Astrocyte (in vitro differentiated cells and primary cell): ENCODE results near the gene THRSP. TPM values are rescaled to one million over a fixed set of nuclear protein-coding genes. Genes with fewer than 3 reads are reported as not detected.

ENCODE experiments used
- DNase-seq: peaks from one replicate; pipeline ENCODE4 v3.0.0-alpha.2; 2010; ENCODE audit warnings: low read depth
- FAIRE-seq: peaks from 2 replicates; lab custom pipeline; 2011; peaks lifted over from hg19 to GRCh38; lab: Jason Lieb, UNC
- H2AFZ ChIP-seq: 2 replicates; pipeline ENCODE4 v1.6.0; 2012; ENCODE audit warnings: low read depth, low read length, inconsistent platforms
- H3K27ac ChIP-seq: 2 replicates; pipeline ENCODE4 v1.5.1; 2011; ENCODE audit warnings: low read depth, low read length, inconsistent platforms
- H3K27me3 ChIP-seq: 2 replicates; pipeline ENCODE4 v1.6.0; 2011; ENCODE audit warnings: low read length, inconsistent platforms; ENCODE audit not compliant: insufficient read depth
- H3K36me3 ChIP-seq: 2 replicates; pipeline ENCODE4 v1.5.1; 2011; ENCODE audit warnings: low read length, inconsistent platforms; ENCODE audit not compliant: insufficient read depth
- H3K4me1 ChIP-seq: 2 replicates; pipeline ENCODE4 v1.5.1; 2011; ENCODE audit warnings: low read length, inconsistent platforms; ENCODE audit not compliant: insufficient read depth
- H3K4me2 ChIP-seq: 2 replicates; pipeline ENCODE4 v1.6.0; 2012; ENCODE audit warnings: low read length, inconsistent platforms
- H3K4me3 ChIP-seq: 2 replicates; pipeline ENCODE4 v1.5.1; 2011; ENCODE audit warnings: low read depth, mild to moderate bottlenecking, low read length, inconsistent platforms; ENCODE audit not compliant: insufficient read depth
- H3K79me2 ChIP-seq: 2 replicates; pipeline ENCODE4 v1.6.0; 2012; ENCODE audit warnings: mild to moderate bottlenecking, low read length, inconsistent platforms; ENCODE audit not compliant: insufficient read depth
- H3K9ac ChIP-seq: 2 replicates; pipeline ENCODE4 v1.6.0; 2012; ENCODE audit warnings: mild to moderate bottlenecking, low read length, inconsistent platforms
- H3K9me3 ChIP-seq: 2 replicates; pipeline ENCODE4 v1.5.1; 2012; ENCODE audit warnings: low read depth, mild to moderate bottlenecking, low read length, inconsistent platforms; ENCODE audit not compliant: insufficient read depth
- H4K20me1 ChIP-seq: 2 replicates; pipeline ENCODE4 v1.6.0; 2012; ENCODE audit warnings: low read length, inconsistent platforms; ENCODE audit not compliant: insufficient read depth
- H3K27ac Mint-ChIP-seq: one replicate; pipeline ENCODE4 v1.8.0; 2021; ENCODE audit warnings: mild to moderate bottlenecking, mixed read lengths; ENCODE audit not compliant: unreplicated experiment
- H3K27me3 Mint-ChIP-seq: one replicate; pipeline ENCODE4 v1.8.0; 2021; ENCODE audit warnings: low read depth, mixed read lengths; ENCODE audit not compliant: unreplicated experiment
- H3K36me3 Mint-ChIP-seq: one replicate; pipeline ENCODE4 v1.8.0; 2021; ENCODE audit warnings: low read depth, mixed read lengths; ENCODE audit not compliant: unreplicated experiment
- H3K4me1 Mint-ChIP-seq: one replicate; pipeline ENCODE4 v1.8.0; 2021; ENCODE audit warnings: low read depth, mixed read lengths; ENCODE audit not compliant: unreplicated experiment
- H3K4me3 Mint-ChIP-seq: one replicate; pipeline ENCODE4 v1.8.0; 2021; ENCODE audit warnings: mild to moderate bottlenecking, moderate library complexity, mixed read lengths; ENCODE audit not compliant: unreplicated experiment
- H3K9me3 Mint-ChIP-seq: one replicate; pipeline ENCODE4 v1.8.0; 2021; ENCODE audit warnings: mild to moderate bottlenecking, mixed read lengths; ENCODE audit not compliant: unreplicated experiment
- CTCF ChIP-seq: IDR thresholded peaks from 2 replicates; pipeline ENCODE4 v1.5.1; 2011; ENCODE audit warnings: low read depth, mild to moderate bottlenecking, inconsistent platforms, low read length, moderate library complexity; ENCODE audit not compliant: insufficient read depth
- EZH2 ChIP-seq: IDR thresholded peaks from 2 replicates; pipeline ENCODE4 v1.6.1; 2012; ENCODE audit warnings: mild to moderate bottlenecking, low read length, inconsistent platforms; ENCODE audit not compliant: insufficient read depth
- total RNA-seq: library from RNA; stranded (reverse); gene quantifications from 2 replicates; pipeline ENCODE4 v1.2.1, GENCODE V29; 2021

THRSP gene
- total RNA-seq, 1 donor from 2014 or later, result not detected

DNA sequence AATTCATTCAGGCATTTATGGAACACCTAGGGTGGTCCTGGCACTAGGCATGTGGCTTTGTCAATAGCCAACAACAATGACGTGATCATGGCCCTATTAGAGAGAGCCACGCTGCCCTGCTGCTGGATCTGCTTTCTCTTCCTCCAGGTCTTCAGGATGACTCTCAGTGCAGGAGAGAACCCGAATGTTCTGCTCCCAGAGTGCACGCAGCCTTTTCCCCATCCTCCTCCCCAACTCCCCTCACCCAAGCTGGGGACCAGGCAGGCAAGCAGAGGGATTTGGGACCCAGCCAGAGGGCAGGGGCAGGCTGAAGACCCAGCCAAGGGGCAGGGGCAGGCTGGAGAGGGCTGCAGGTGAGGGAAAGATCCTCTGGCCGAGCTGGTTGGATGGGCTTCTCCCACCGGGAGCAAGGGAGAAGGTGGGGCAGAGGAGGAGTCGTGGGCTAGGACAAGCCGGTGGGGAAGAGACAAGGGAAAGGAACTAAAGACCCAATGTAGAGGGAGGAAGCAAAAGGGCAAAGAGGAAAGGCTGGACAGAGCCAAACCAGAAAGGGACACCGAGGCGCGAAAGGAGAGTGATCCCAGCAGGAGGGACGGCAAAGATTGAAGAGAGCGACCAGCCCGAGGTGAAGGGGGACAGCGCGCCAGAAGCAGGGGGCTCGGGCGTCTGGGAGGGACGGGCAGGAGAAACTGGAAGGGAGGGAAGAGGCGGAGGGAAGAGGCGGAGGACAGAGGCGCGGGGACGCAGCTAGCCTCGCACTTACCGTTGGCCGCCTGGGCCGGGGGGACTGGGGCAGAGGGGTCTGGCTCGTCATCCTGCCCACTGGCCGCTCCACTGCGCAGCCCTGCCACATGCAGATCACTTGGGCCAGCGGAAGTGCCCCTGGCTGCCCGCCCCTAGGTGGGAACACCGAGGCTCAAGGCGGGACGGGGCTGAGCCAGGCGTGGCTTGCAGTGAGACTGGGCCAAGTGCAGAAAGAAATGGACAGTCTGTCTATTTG is 41.0 kb upstream of the THRSP start, which contains the start of gene KCTD14:
Gene KCTD14 (minus strand): TSS at position 880 of the 1,000 bp plus-strand sequence. CDS start 27 bp downstream, at position 853.
- Histone ChIP-seq H3K79me2 (no peaks in the 10 kb centered on the region), H3K27me3 (no peaks in the 10 kb centered on the region), H3K9ac (peak within 1 kb of the TSS; percentile 60), H2AFZ (peak within 1 kb of the TSS; percentile 84), H3K9me3 (no peaks in the 10 kb centered on the region), H3K4me2 (peak within 1 kb of the TSS; percentile 89), H3K4me3 (peak within 1 kb of the TSS; percentile 47), H3K36me3 (no peaks in the 10 kb centered on the region), H3K4me1 (no peaks in the 10 kb centered on the region), H4K20me1 (no peaks in the 10 kb centered on the region), H3K27ac (no peak within 1 kb of the TSS)
- Mint-ChIP-seq H3K27me3 (peaks cover 9% of the 10 kb centered on the region), H3K27ac (no peak within 1 kb of the TSS), H3K36me3 (no peaks in the 10 kb centered on the region), H3K4me3 (peak within 1 kb of the TSS; percentile 79), H3K9me3 (peaks cover 1% of the 10 kb centered on the region), H3K4me1 (peaks cover 13% of the 10 kb centered on the region)
- no peak for TF ChIP-seq CTCF
- TF ChIP-seq EZH2, result no peak
- DNase-seq (no peak), FAIRE-seq (no peak)

DNA sequence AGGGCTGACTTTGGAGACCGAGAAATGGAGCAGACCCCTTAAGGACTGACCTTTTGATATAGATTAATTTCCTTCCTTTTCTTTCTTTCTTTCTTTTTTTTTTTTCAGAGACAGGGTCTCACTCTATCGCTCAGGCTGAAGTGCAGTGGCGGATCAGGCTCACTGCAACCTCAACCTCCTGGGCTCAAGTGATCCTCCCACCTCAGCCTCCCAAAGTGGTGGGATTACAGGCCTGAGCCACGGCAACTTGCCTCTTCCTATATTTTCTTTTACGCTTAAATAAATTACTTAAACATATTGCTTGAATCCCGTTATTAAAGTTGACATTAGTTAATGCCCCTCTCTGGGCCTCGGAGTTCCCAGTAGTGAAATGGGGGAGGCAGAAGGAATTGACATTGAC is 40.2 kb upstream of the THRSP start:
- FAIRE-seq (no peak), DNase-seq (no peak)
- H3K79me2 ChIP-seq, result no peaks in the 10 kb centered on the region
- peaks cover 13% of the 10 kb centered on the region for H3K4me1 Mint-ChIP-seq
- H3K9ac ChIP-seq, result peak overlapping the region; percentile 60
- H3K4me3 Mint-ChIP-seq, result no peak overlapping the region
- H3K9me3 Mint-ChIP-seq, result peaks cover 5% of the 10 kb centered on the region
- no peak for TF ChIP-seq CTCF
- TF ChIP-seq EZH2, result no peak
- peak overlapping the region; percentile 89 for H3K4me2 ChIP-seq
- peak overlapping the region; percentile 47 for H3K4me3 ChIP-seq
- no peaks in the 10 kb centered on the region for H3K27me3 ChIP-seq
- H3K9me3 ChIP-seq, result no peaks in the 10 kb centered on the region
- no peaks in the 10 kb centered on the region for H4K20me1 ChIP-seq
- no peak overlapping the region for H3K27ac Mint-ChIP-seq
- H3K4me1 ChIP-seq, result no peaks in the 10 kb centered on the region
- H3K27ac ChIP-seq, result no peak overlapping the region
- peak overlapping the region; percentile 84 for H2AFZ ChIP-seq
- H3K27me3 Mint-ChIP-seq, result peaks cover 9% of the 10 kb centered on the region
- H3K36me3 ChIP-seq, result no peaks in the 10 kb centered on the region
- H3K36me3 Mint-ChIP-seq, result no peaks in the 10 kb centered on the region

DNA sequence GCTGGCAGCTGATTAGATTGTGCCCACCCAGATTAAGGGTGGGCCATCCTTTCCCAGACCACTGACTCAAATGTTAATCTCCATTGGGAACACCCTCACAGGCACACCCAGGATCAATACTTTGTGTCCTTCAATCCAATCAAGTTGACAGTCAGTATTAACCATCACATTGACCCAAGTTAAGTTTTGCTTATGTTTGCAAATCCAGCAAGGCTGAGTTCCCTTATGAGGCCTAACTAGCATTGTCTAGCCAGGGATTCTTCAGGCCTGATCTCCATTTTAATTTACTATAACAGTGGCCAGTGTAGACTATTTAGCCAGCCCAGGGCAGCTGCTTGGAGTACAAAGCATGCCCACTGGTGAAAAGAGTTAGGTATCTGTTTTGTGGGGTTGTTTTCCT is 38.3 kb upstream of the THRSP start:
- Histone ChIP-seq H3K4me1 (peaks cover 3% of the 10 kb centered on the region), H3K9me3 (no peaks in the 10 kb centered on the region), H3K27ac (no peak overlapping the region), H4K20me1 (no peaks in the 10 kb centered on the region), H3K4me3 (no peak overlapping the region), H3K9ac (no peak overlapping the region), H2AFZ (no peak overlapping the region), H3K36me3 (no peaks in the 10 kb centered on the region), H3K4me2 (no peak overlapping the region), H3K27me3 (no peaks in the 10 kb centered on the region), H3K79me2 (no peaks in the 10 kb centered on the region)
- no peak overlapping the region for H3K27ac Mint-ChIP-seq
- peaks cover 5% of the 10 kb centered on the region for H3K9me3 Mint-ChIP-seq
- DNase-seq (no peak), FAIRE-seq (no peak)
- no peak overlapping the region for H3K4me3 Mint-ChIP-seq
- peaks cover 9% of the 10 kb centered on the region for H3K27me3 Mint-ChIP-seq
- peaks cover 8% of the 10 kb centered on the region for H3K4me1 Mint-ChIP-seq
- no peak for TF ChIP-seq CTCF
- TF ChIP-seq EZH2, result no peak
- no peaks in the 10 kb centered on the region for H3K36me3 Mint-ChIP-seq
